NT2/D1 (cell line): Measurements from ENCODE around the gene TMEM129.

Experiments used
- YY1 ChIP-seq: IDR thresholded peaks from 2 replicates; pipeline ENCODE4 v1.6.1; 2011; ENCODE audit not compliant: insufficient read length, insufficient read depth
- ZNF274 ChIP-seq: IDR thresholded peaks from 2 replicates; pipeline ENCODE4 v1.6.1; 2011; ENCODE audit warnings: mild to moderate bottlenecking, low read depth, low read length

GRCh38 chr4:1768367-1769034, 47.4 kb upstream of the TMEM129 start:
- TF ChIP-seq ZNF274 (no peak), YY1 (no peak)
